GM12878 (cell line): ENCODE data around the gene ZNF385A. TPM values are rescaled to one million over a fixed set of nuclear protein-coding genes. Genes with fewer than 3 reads are reported as not detected.

Source experiments
- ATAC-seq: fragments of 200-7000 bp; cut with Tn5 transposase; 3 replicates; pipeline ENCODE4 v1.9.1; 2020; ENCODE audit warnings: mild to moderate bottlenecking, moderate library complexity
- BruUV-seq: library from RNA; stranded (reverse); fragments of 400-500 nt; replicated peaks from 2 replicates; lab custom pipeline; 2021; lab: Mats Ljungman, UMichigan
- CTCF ChIA-PET: fragments of 300-600 bp; sonication (Branson Sonifier 250); formaldehyde crosslinking; extraction: SDS; loops from one replicate; lab custom pipeline; 2021; ENCODE audit warnings: inconsistent platforms; lab: Yijun Ruan, JAX
- POLR2A ChIA-PET: fragments of 350-600 bp; formaldehyde crosslinking; extraction: SDS; loops from one replicate; lab custom pipeline; 2021; ENCODE audit warnings: inconsistent platforms; lab: Charles Lee
- RAD21 ChIA-PET: fragments of 300-600 bp; sonication (Branson Sonifier 250); formaldehyde crosslinking; loops from one replicate; lab custom pipeline; 2023; ENCODE audit warnings: antibody characterized with exemption; ENCODE audit not compliant: unreplicated experiment; lab: Charles Lee
- SMC1A ChIA-PET: fragments of 300-600 bp; sonication (Branson Sonifier 250); formaldehyde crosslinking; loops from one replicate; lab custom pipeline; 2023; ENCODE audit not compliant: unreplicated experiment, uncharacterized antibody; lab: Charles Lee
- DNase-seq: peaks from one replicate; pipeline ENCODE4 v3.0.0-alpha.2; 2011; ENCODE audit warnings: low read depth, low spot score
- FAIRE-seq: peaks from 3 replicates; lab custom pipeline; 2011; peaks lifted over from hg19 to GRCh38; lab: Jason Lieb, UNC
- H2AFZ ChIP-seq: 2 replicates; pipeline ENCODE4 v1.6.0; 2011; ENCODE audit warnings: low read depth, low read length, control low read depth; ENCODE audit not compliant: control insufficient read depth
- H3K27ac ChIP-seq: 2 replicates; pipeline ENCODE4 v1.5.1; 2011; ENCODE audit warnings: control low read depth; ENCODE audit not compliant: control insufficient read depth, insufficient read depth
- H3K27me3 ChIP-seq, 2 experiments: replicated peaks in 1 of 2; 2 replicates each; pipeline versions ENCODE4 v1.6.0 to v1.6.1; 2011; ENCODE audit warnings: low read length in 1 of 2; ENCODE audit not compliant: control insufficient read depth in 2 of 2, insufficient read depth in 2 of 2
- H3K36me3 ChIP-seq, 2 experiments: 2 replicates each; pipeline ENCODE4 v1.5.1; 2011; ENCODE audit warnings: low read length in 1 of 2; ENCODE audit not compliant: control insufficient read depth in 2 of 2, insufficient read depth in 2 of 2
- H3K4me1 ChIP-seq: 2 replicates; pipeline ENCODE4 v1.6.1; 2011; ENCODE audit warnings: mild to moderate bottlenecking, low read length, moderate library complexity, mixed read lengths; ENCODE audit not compliant: control insufficient read depth, insufficient read depth
- H3K4me2 ChIP-seq: 2 replicates; pipeline ENCODE4 v1.6.0; 2011; ENCODE audit warnings: control low read depth; ENCODE audit not compliant: control insufficient read depth, insufficient read depth
- H3K4me3 ChIP-seq: fragments of 200-600 bp; sonication (generic); 2 replicates; pipeline ENCODE4 v1.5.1; 2016
- H3K79me2 ChIP-seq: 2 replicates; pipeline ENCODE4 v1.6.0; 2011; ENCODE audit warnings: low read length; ENCODE audit not compliant: control insufficient read depth, insufficient read depth
- H3K9ac ChIP-seq: 2 replicates; pipeline ENCODE4 v1.8.0; 2011; ENCODE audit warnings: low read length, control low read depth, mixed read lengths; ENCODE audit not compliant: control insufficient read depth, insufficient read depth
- H3K9me3 ChIP-seq: replicated peaks from 3 replicates; pipeline ENCODE4 v1.5.1; 2011; ENCODE audit warnings: mild to moderate bottlenecking, low read length; ENCODE audit not compliant: control insufficient read depth, insufficient read depth
- H4K20me1 ChIP-seq: 2 replicates; pipeline ENCODE4 v1.6.0; 2011; ENCODE audit not compliant: control insufficient read depth, insufficient read depth
- ATF2 ChIP-seq: IDR thresholded peaks from 2 replicates; pipeline ENCODE4 v1.6.1; 2012; ENCODE audit warnings: low read length, inconsistent platforms
- CBX3 ChIP-seq: fragments of 200-600 bp; sonication (generic); IDR thresholded peaks from 2 replicates; pipeline ENCODE4 v1.6.1; 2016; ENCODE audit warnings: low read depth, borderline replicate concordance
- CTCF ChIP-seq, 3 experiments: IDR thresholded peaks in 2 of 3; conservative IDR thresholded peaks in 1 of 3; 2 replicates each; pipeline ENCODE4 v1.5.1; 2011; ENCODE audit warnings: low read depth in 3 of 3, low read length in 3 of 3, mild to moderate bottlenecking in 3 of 3, control low read depth in 2 of 3, moderate library complexity in 2 of 3, inconsistent platforms in 1 of 3, mixed read lengths in 1 of 3; ENCODE audit not compliant: control insufficient read depth in 2 of 3, insufficient read depth in 1 of 3; ENCODE audit errors: extremely low read depth in 1 of 3
- E4F1 ChIP-seq: fragments of 450-650 bp; IDR thresholded peaks from 2 replicates; pipeline ENCODE4 v1.6.1; 2018; ENCODE audit warnings: borderline replicate concordance, mild to moderate bottlenecking; ENCODE audit not compliant: partially characterized antibody
- GABPA ChIP-seq: IDR thresholded peaks from 2 replicates; pipeline ENCODE4 v1.6.1; 2014; ENCODE audit warnings: antibody characterized with exemption, low read depth, mild to moderate bottlenecking, inconsistent platforms
- JUNB ChIP-seq: IDR thresholded peaks from 2 replicates; pipeline ENCODE4 v1.6.1; 2016; ENCODE audit warnings: antibody characterized with exemption, mild to moderate bottlenecking
- MAX ChIP-seq: IDR thresholded peaks from 2 replicates; pipeline ENCODE4 v1.6.1; 2012; ENCODE audit warnings: low read depth, low read length, improper control_type of control experiment
- NR2F1 ChIP-seq: fragments of 450-650 bp; conservative IDR thresholded peaks from 2 replicates; pipeline ENCODE4 v1.6.1; 2017; ENCODE audit warnings: mild to moderate bottlenecking
- RUNX3 ChIP-seq: IDR thresholded peaks from 2 replicates; pipeline ENCODE4 v1.6.1; 2012; ENCODE audit warnings: low read length, inconsistent platforms
- SKIL ChIP-seq: fragments of 450-650 bp; IDR thresholded peaks from 2 replicates; pipeline ENCODE4 v1.6.1; 2017; ENCODE audit warnings: mild to moderate bottlenecking, low read depth, inconsistent platforms; ENCODE audit not compliant: poor library complexity, severe bottlenecking
- SMC3 ChIP-seq: IDR thresholded peaks from 2 replicates; pipeline ENCODE4 v1.6.1; 2011; ENCODE audit warnings: low read length, improper control_type of control experiment, borderline replicate concordance
- SRF ChIP-seq, 2 experiments: IDR thresholded peaks; 2 replicates each; pipeline ENCODE4 v1.6.1; 2011; ENCODE audit warnings: low read depth in 2 of 2, low read length in 2 of 2, mild to moderate bottlenecking in 1 of 2, moderate library complexity in 1 of 2
- YY1 ChIP-seq: IDR thresholded peaks from 2 replicates; pipeline ENCODE4 v1.6.1; 2011; ENCODE audit warnings: low read depth, mild to moderate bottlenecking, low read length
- ZNF217 ChIP-seq: fragments of 450-650 bp; IDR thresholded peaks from 2 replicates; pipeline ENCODE4 v1.6.1; 2017; ENCODE audit warnings: antibody characterized with exemption, mild to moderate bottlenecking
- WGBS: methylation state at CpG from one replicate; pipeline ENCODE4 v1.1.6; 2016; ENCODE audit warnings: low lambda C conversion rate; ENCODE audit not compliant: insufficient replicate concordance, insufficient coverage; ENCODE audit errors: missing lambda C conversion rate; 5-methylcytosine and 5-hydroxymethylcytosine counted together
- in situ Hi-C: fragments of 300-500 bp; cut with MboI; formaldehyde crosslinking; loops from 9 replicates; pipeline ENCODE4 v1.14.3; 2018; ENCODE audit warnings: mixed read lengths
- intact Hi-C: fragments of 100-400 bp; cut with micrococcal nuclease; formaldehyde crosslinking; loops from one replicate; pipeline ENCODE4 v1.14.2; 2022; ENCODE audit not compliant: unreplicated experiment
- polyA plus RNA-seq, 11 experiments: library from polyadenylated mRNA; depleted of rRNA in 4 of 11; unstranded in 6 of 11; stranded (reverse) in 5 of 11; fragments of >200 nt; fragmentation: Nextera tagmentation in 4 of 11; fragmentation: Illumina TruSeq in 1 of 11; extraction: Ambion mirVana in 4 of 11; extraction: Trizol in 1 of 11; gene quantifications; 1 replicate in 1 of 11; 2 replicates in 10 of 11; pipeline versions ENCODE4 v1.2.1 to v1.2.3, GENCODE V29; 2011 to 2016; ENCODE audit warnings: inconsistent platforms in 2 of 11, missing spikeins in 2 of 11, low read depth in 1 of 11
- total RNA-seq, 4 experiments: library from RNA; depleted of rRNA in 3 of 4; stranded (reverse); fragments of >200 nt in 3 of 4; fragmentation: Illumina TruSeq in 1 of 4; extraction: Trizol in 1 of 4; gene quantifications; 2 replicates each; pipeline versions ENCODE4 v1.2.1 to v1.2.3, GENCODE V29; 2013 to 2021

ZNF385A gene
- total and polyA plus RNA-seq, 10 of the 15 experiments (the other 5 are each of a cell fraction or from before 2014, with no cell fraction given), result 0.26 to 26.1 (median 4.9) TPM

GRCh38 chr12:54394986-54395385, 10.5 kb upstream of the ZNF385A start (continued):
- no peak for TF ChIP-seq SKIL
- no peak for TF ChIP-seq GABPA
- no peak for TF ChIP-seq JUNB
- TF ChIP-seq ZNF217, result no peak
- no peak for TF ChIP-seq SRF (IDR thresholded peaks at IDR 0.05; ENCODE audit: low read depth in 2 of 2, low read length in 2 of 2)

- Histone ChIP-seq H3K27ac (no peak overlapping the region), H3K9me3 (no peaks in the 10 kb centered on the region), H3K9ac (no peak overlapping the region), H3K4me2 (no peak overlapping the region), H4K20me1 (no peaks in the 10 kb centered on the region), H3K27me3 (no peaks in the 10 kb centered on the region), H3K36me3 (no peaks in the 10 kb centered on the region), H3K4me3 (no peak overlapping the region), H3K79me2 (no peaks in the 10 kb centered on the region), H2AFZ (no peak overlapping the region), H3K4me1 (no peaks in the 10 kb centered on the region)
- in situ Hi-C loops (no loop called here), intact Hi-C loops (loop anchor here (1.0 kb wide), 1 partner anchor 45 kb away; no protein-coding TSS in a partner anchor)
- no TSS peak for BruUV-seq
- FAIRE-seq (peak; percentile 13), ATAC-seq (peak; percentile 57), DNase-seq (no peak)
- ChIA-PET CTCF (interaction anchor here (1.0 to 4.1 kb wide), 13 partner anchors 7 to 149 kb away, joined by 3 to 58 read pairs (median 4); partner anchors contain the start of gene ZNF385A), SMC1A (interaction anchor here (0.9 to 2.6 kb wide), 5 partner anchors 9 to 69 kb away, joined by 3 to 17 read pairs (median 4); partner anchors contain the start of gene ZNF385A), POLR2A (interaction anchor here (0.6 to 0.7 kb wide), 2 partner anchors 30 to 72 kb away, joined by 3 to 4 read pairs; no protein-coding TSS in a partner anchor), RAD21 (interaction anchor here (1.4 to 2.0 kb wide), 3 partner anchors 12 to 45 kb away, joined by 3 to 5 read pairs (median 4); no protein-coding TSS in a partner anchor)
- WGBS, result 4% methylated on average over 4 of the region's 4 CpGs
- TF ChIP-seq RUNX3, result peak; percentile 39
- TF ChIP-seq CBX3, result no peak
- no peak for TF ChIP-seq MAX
- TF ChIP-seq SMC3, result peak; percentile 48; the same call in 1 of the 2 replicates
- no peak for TF ChIP-seq ATF2
- no peak for TF ChIP-seq NR2F1
- no peak for TF ChIP-seq E4F1
- TF ChIP-seq CTCF (IDR thresholded peaks at IDR 0.05 in 2 of 3, conservative IDR thresholded peaks at IDR 0.05 in 1 of 3; ENCODE audit: control insufficient read depth in 2 of 3, extremely low read depth in 1 of 3, insufficient read depth in 1 of 3, low read depth in 3 of 3, low read length in 3 of 3), result peak; percentile 65 to 75 (median 66)
- 0 out of 2 replicates have a peak, but pooled peaks have one; percentile 45 for TF ChIP-seq YY1
Observed at GRCh38 chr12:54394281-54394719, 9.8 kb upstream of the ZNF385A start.
